ENCODE measurements around the gene GPR152. TPM values are rescaled to one million over a fixed set of nuclear protein-coding genes. Genes with fewer than 3 reads are reported as not detected.

The GPR152 gene
- total RNA-seq, 2 donors from 2014 or later, result not detected

Small RNA genes lying within 50 kb of the gene (microRNA-seq; reads per million reads assigned to microRNA genes)
- not detected for gene MIR6752 (ENCODE audit: borderline microRNAs expressed)

Other genes with a start within 250 kb of the GPR152 start
- gene GRK2, start 186.3 kb downstream of the GPR152 start, total RNA-seq, result 10 to 100 TPM; 58.0 to 61.7 TPM
- 10 to 100 TPM; 56.6 to 58.6 TPM for gene ANKRD13D, start 163.4 kb downstream of the GPR152 start, total RNA-seq
- gene SSH3, start 149.2 kb downstream of the GPR152 start, total RNA-seq, result 10 to 100 TPM; 39.1 to 44.4 TPM
- gene POLD4, start 99.2 kb downstream of the GPR152 start, total RNA-seq, result 10 to 100 TPM; 40.7 to 47.6 TPM
- gene CLCF1, start 79.1 kb downstream of the GPR152 start, total RNA-seq, result 1 to 10 TPM; 3.6 to 4.8 TPM
- 10 to 100 TPM; 28.3 to 41.4 TPM for gene RAD9A, start 60.7 kb downstream of the GPR152 start, total RNA-seq
- 100 to 1,000 TPM; 182 to 212 TPM for gene PPP1CA, start 50.9 kb downstream of the GPR152 start, total RNA-seq
- under 1 TPM in 1 of 2 donors, not detected in 1; 0.20 TPM for gene TBC1D10C, start 48.6 kb downstream of the GPR152 start, total RNA-seq
- 1 to 10 TPM; 1.6 to 2.2 TPM for gene CARNS1, start 37.1 kb downstream of the GPR152 start, total RNA-seq
- gene RPS6KB2, start 24.2 kb downstream of the GPR152 start, total RNA-seq, result 10 to 100 TPM; 47.0 to 51.8 TPM
- gene PTPRCAP, start 15.0 kb downstream of the GPR152 start, total RNA-seq, result 1 to 10 TPM in 1 of 2 donors, not detected in 1; 2.1 TPM
- 100 to 1,000 TPM; 112 to 131 TPM for gene CORO1B, start 9.3 kb downstream of the GPR152 start, total RNA-seq
- gene CABP4, start 2.6 kb upstream of the GPR152 start, total RNA-seq, result not detected
- 10 to 100 TPM; 67.4 to 87.8 TPM for gene TMEM134, start 16.5 kb upstream of the GPR152 start, total RNA-seq
- 10 to 100 TPM; 27.6 to 33.8 TPM for gene AIP, start 30.3 kb upstream of the GPR152 start, total RNA-seq
- 100 to 1,000 TPM in 1 of 2 donors, 10 to 100 TPM in 1; 94.6 to 104 TPM for gene PITPNM1, start 52.6 kb upstream of the GPR152 start, total RNA-seq
- gene CDK2AP2, start 55.4 kb upstream of the GPR152 start, total RNA-seq, result 10 to 100 TPM; 30.6 to 47.6 TPM
- gene CABP2, start 70.7 kb upstream of the GPR152 start, total RNA-seq, result not detected
- gene GSTP1, start 131.1 kb upstream of the GPR152 start, total RNA-seq, result 1,000 to 10,000 TPM; 1,359 to 1,473 TPM
- 100 to 1,000 TPM; 135 to 160 TPM for gene NDUFV1, start 154.2 kb upstream of the GPR152 start, total RNA-seq
- gene NUDT8, start 177.2 kb upstream of the GPR152 start, total RNA-seq, result 10 to 100 TPM in 1 of 2 donors, 1 to 10 TPM in 1; 9.5 to 13.1 TPM
- gene TBX10, start 187.0 kb upstream of the GPR152 start, total RNA-seq, result not detected
- gene ACY3, start 198.0 kb upstream of the GPR152 start, total RNA-seq, result under 1 TPM; 0.20 to 0.71 TPM
- gene ALDH3B2, start 221.9 kb upstream of the GPR152 start, total RNA-seq, result not detected

Data from endodermal cell (in vitro differentiated cells).